A549 (cell line): ENCODE data around the gene LMO7.

ENCODE experiments used
- CEBPB ChIP-seq, 2 experiments: fragments of >200 bp in 1 of 2; sonication (Bioruptor Twin) in 1 of 2; formaldehyde crosslinking in 1 of 2; IDR thresholded peaks; 2 replicates each; pipeline ENCODE4 v1.6.1; 2012 to 2016
- CTCF ChIP-seq: fragments of >200 bp; sonication (Bioruptor Twin); formaldehyde crosslinking; IDR thresholded peaks from 3 replicates; pipeline ENCODE4 v1.5.1; 2016
- GATA3 ChIP-seq: IDR thresholded peaks from 2 replicates; pipeline ENCODE4 v1.6.1; 2012; ENCODE audit warnings: borderline replicate concordance
- KDM1A ChIP-seq: fragments of 200-600 bp; sonication (generic); IDR thresholded peaks from 2 replicates; pipeline ENCODE4 v1.6.1; 2016; ENCODE audit warnings: low read depth, mild to moderate bottlenecking
- POLR2A ChIP-seq: IDR thresholded peaks from 2 replicates; pipeline ENCODE4 v1.6.1; 2012; ENCODE audit warnings: mild to moderate bottlenecking, low read length
- RCOR1 ChIP-seq: fragments of 150-350 bp; IDR thresholded peaks from 2 replicates; pipeline ENCODE4 v1.6.1; 2014; ENCODE audit warnings: antibody characterized with exemption, low read length, low read depth
- RFX5 ChIP-seq: fragments of 450-650 bp; IDR thresholded peaks from 2 replicates; pipeline ENCODE4 v1.7.1; 2014; ENCODE audit warnings: antibody characterized with exemption, mild to moderate bottlenecking, moderate library complexity
- SMC3 ChIP-seq: fragments of >200 bp; sonication (Bioruptor Twin); formaldehyde crosslinking; IDR thresholded peaks from 3 replicates; pipeline ENCODE4 v1.6.1; 2018; ENCODE audit warnings: inconsistent platforms
- ZFP36 ChIP-seq: fragments of 450-650 bp; IDR thresholded peaks from 2 replicates; pipeline ENCODE4 v1.6.1; 2014; ENCODE audit warnings: borderline replicate concordance; ENCODE audit not compliant: partially characterized antibody

GRCh38 chr13:75702476-75702875, 66.3 kb downstream of the LMO7 start:
- TF ChIP-seq RCOR1 = no peak
- TF ChIP-seq RFX5 = no peak
- no peak for TF ChIP-seq CTCF
- TF ChIP-seq SMC3 = no peak
- TF ChIP-seq POLR2A = no peak
- TF ChIP-seq CEBPB (IDR thresholded peaks at IDR 0.05) = no peak
- no peak for TF ChIP-seq GATA3
- TF ChIP-seq KDM1A = no peak
- TF ChIP-seq ZFP36 = no peak
